ENCODE results near the gene GMDS. TPM values are rescaled to one million over a fixed set of nuclear protein-coding genes. Genes with fewer than 3 reads are reported as not detected.

The GMDS gene
- total and polyA plus RNA-seq, 2 of the 4 experiments (the other 2 are of a cell fraction) = 7.3 to 21.9 TPM

GRCh38 chr6:1705630-1706029, 539.8 kb downstream of the GMDS start:
- in situ Hi-C loops (cut with MboI; ENCODE audit: low sequenced_read_pairs) (no loop called here), dilution Hi-C loops (cut with HindIII; ENCODE audit: low sequenced_read_pairs, unreplicated experiment) (no loop called here), intact Hi-C loops (cut with micrococcal nuclease) (no loop called here)
- Histone ChIP-seq H3K4ac (ENCODE audit: low read depth, low read length) (no peak overlapping the region), H2AK9ac (replicated peaks; ENCODE audit: low read depth, low read length, poor library complexity) (no peak overlapping the region), H3K27me3 (ENCODE audit: control insufficient read depth, insufficient read depth, low read length) (no peaks in the 10 kb centered on the region), H3K9me3 (ENCODE audit: control insufficient read depth, insufficient read depth, low read length) (no peaks in the 10 kb centered on the region), H3K79me1 (ENCODE audit: low read depth in 1 of 2, low read length in 2 of 2) (0 out of 4 replicates have a peak, but pooled peaks cover 0 to 6% of the 10 kb centered on the region in 2 experiments), H4K8ac (ENCODE audit: low read depth in 2 of 2, low read length in 2 of 2) (no peak overlapping the region), H3K14ac (replicated peaks; ENCODE audit: low read depth, low read length) (no peak overlapping the region), H3K36me3 (ENCODE audit: control insufficient read depth, insufficient read depth, low read length) (no peaks in the 10 kb centered on the region), H2BK5ac (ENCODE audit: low read depth, low read length, poor library complexity, severe bottlenecking) (no peak overlapping the region), H2BK15ac (ENCODE audit: low read depth, low read length) (no peak overlapping the region), H3K18ac (ENCODE audit: low read depth, low read length) (no peak overlapping the region), H2BK120ac (ENCODE audit: low read depth, low read length) (no peak overlapping the region), H3K27ac (ENCODE audit: insufficient read depth, low read length) (no peak overlapping the region), H2AFZ (replicated peaks; ENCODE audit: low read length, poor library complexity) (no peak overlapping the region), H4K20me1 (ENCODE audit: insufficient read depth, low read length) (no peaks in the 10 kb centered on the region), H4K91ac (ENCODE audit: insufficient read depth, low read depth, low read length) (no peak overlapping the region), H3K9ac (ENCODE audit: low read depth, low read length) (no peak overlapping the region), H3K4me1 (ENCODE audit: control insufficient read depth, insufficient read depth, low read length) (peaks cover 18% of the 10 kb centered on the region), H3K56ac (ENCODE audit: extremely low read depth, insufficient read depth, low read length) (no peak overlapping the region), H3K23ac (ENCODE audit: low read depth, low read length) (no peak overlapping the region), H2AK5ac (ENCODE audit: low read depth, low read length) (no peak overlapping the region), H2BK20ac (ENCODE audit: low read depth, low read length) (no peak overlapping the region), H3K4me3 (ENCODE audit: insufficient read depth, low read depth, low read length) (no peak overlapping the region), H3K4me2 (ENCODE audit: low read depth, low read length) (no peak overlapping the region), H3K9me1 (ENCODE audit: insufficient read depth, low read length) (peaks cover 23% of the 10 kb centered on the region), H4K5ac (ENCODE audit: low read depth, low read length) (no peak overlapping the region)
- ATAC-seq (ENCODE audit: low read depth) (no peak), DNase-seq (no peak)
- ChIA-PET CTCF (no interaction called here), POLR2A (ENCODE audit: unreplicated experiment) (no interaction called here)
- WGBS, 2 experiments (ENCODE audit: extremely low coverage in 2 of 2, insufficient read length in 1 of 2) = 100% methylated on average over 3 of the region's 8 CpGs; no CpG with 5 or more reads in 1 of the 2 experiments
- BruUV-seq (replicated peaks) = no TSS peak
- no peak for TF ChIP-seq SMC3 (IDR thresholded peaks at IDR 0.05; ENCODE audit: low read depth, low read length)
- TF ChIP-seq RAD21 (IDR thresholded peaks at IDR 0.05; ENCODE audit: low read length) = no peak
- TF ChIP-seq MAZ (IDR thresholded peaks at IDR 0.05; ENCODE audit: borderline replicate concordance, low read depth, low read length) = no peak
- no peak for TF ChIP-seq NFE2L2 (IDR thresholded peaks at IDR 0.05; ENCODE audit: low read depth, low read length)
- TF ChIP-seq BHLHE40 (IDR thresholded peaks at IDR 0.05; ENCODE audit: low read depth, low read length) = no peak
- no peak for TF ChIP-seq POLR2A (IDR thresholded peaks at IDR 0.05; ENCODE audit: low read depth, low read length)
- no peak for TF ChIP-seq FOS (IDR thresholded peaks at IDR 0.05; ENCODE audit: low read depth, low read length)
- TF ChIP-seq CHD1 (IDR thresholded peaks at IDR 0.05; ENCODE audit: low read depth, low read length) = no peak
- no peak for TF ChIP-seq RFX5 (IDR thresholded peaks at IDR 0.05; ENCODE audit: low read depth, low read length)
- no peak for TF ChIP-seq MXI1 (IDR thresholded peaks at IDR 0.05; ENCODE audit: borderline replicate concordance, low read depth, low read length)
- TF ChIP-seq USF2 (IDR thresholded peaks at IDR 0.05; ENCODE audit: low read depth, low read length) = no peak
- TF ChIP-seq CEBPB (IDR thresholded peaks at IDR 0.05; ENCODE audit: low read depth, low read length) = no peak
- no peak for TF ChIP-seq ELK1 (IDR thresholded peaks at IDR 0.05; ENCODE audit: borderline replicate concordance, low read depth, low read length)
- TF ChIP-seq RCOR1 (IDR thresholded peaks at IDR 0.05; ENCODE audit: insufficient replicate concordance, low read length) = no peak
- no peak for TF ChIP-seq MAFK (IDR thresholded peaks at IDR 0.05; ENCODE audit: low read depth, low read length)
